GM12892 (cell line): Measurements from ENCODE around the gene CDKN2A.

ENCODE experiments used
- POLR2A ChIP-seq: IDR thresholded peaks from 2 replicates; pipeline ENCODE4 v1.6.1; 2011; ENCODE audit warnings: low read depth, low read length, control low read depth
- POLR2AphosphoS5 ChIP-seq: IDR thresholded peaks from 2 replicates; pipeline ENCODE4 v1.6.1; 2011; ENCODE audit warnings: low read depth, low read length, control low read depth

- TF ChIP-seq POLR2A: no peak
- no peak for TF ChIP-seq POLR2AphosphoS5
Observed at GRCh38 chr9:21996858-21997257, 2.7 kb upstream of the CDKN2A start.
